Transverse colon (tissue), 1 donor: Measurements from ENCODE around the gene SNAPC3.

Experiments used
- EP300 ChIP-seq: sonication (generic); formaldehyde crosslinking; IDR thresholded peaks from one replicate; pipeline ENCODE4 v1.6.1; 2017; ENCODE audit warnings: antibody characterized with exemption, low read depth
- POLR2A ChIP-seq: fragments of 450-650 bp; IDR thresholded peaks from one replicate; pipeline ENCODE4 v1.6.1; 2016; ENCODE audit warnings: antibody characterized with exemption, mild to moderate bottlenecking, moderate library complexity

DNA sequence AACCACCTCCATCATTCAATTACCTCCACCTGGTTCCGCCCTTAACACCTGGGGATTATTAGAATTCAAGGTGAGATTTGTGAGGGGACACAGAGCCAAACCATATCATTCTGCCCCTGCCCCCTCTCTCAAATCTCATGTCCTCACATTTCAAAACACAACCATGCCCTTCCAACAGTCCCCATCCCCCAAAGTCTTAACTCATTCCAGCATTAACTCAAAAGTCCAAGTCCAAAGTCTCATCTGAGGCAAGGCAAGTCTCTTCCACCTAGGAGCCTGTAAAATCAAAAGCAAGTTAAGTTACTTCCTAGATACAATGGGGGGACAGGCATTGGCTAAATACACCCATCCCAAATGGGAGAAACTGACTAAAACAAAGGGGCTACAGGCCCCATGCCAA is 69.3 kb downstream of the SNAPC3 start:
- TF ChIP-seq EP300 = no peak
- no peak for TF ChIP-seq POLR2A
